DMS79 treated with DMSO at 0.1 percent for 48 hours (cell line): ENCODE data around the gene ANXA4.
"Not testable (repeated sequence)": the region's sequence is repeated elsewhere in the genome, so short reads cannot be mapped to it uniquely, and the experiment has no call there.

Experiments
- DNase-seq: peaks from one replicate; lab custom pipeline; 2025; lab: John Stamatoyannopoulos, UW

ANXA4 gene

DNA sequence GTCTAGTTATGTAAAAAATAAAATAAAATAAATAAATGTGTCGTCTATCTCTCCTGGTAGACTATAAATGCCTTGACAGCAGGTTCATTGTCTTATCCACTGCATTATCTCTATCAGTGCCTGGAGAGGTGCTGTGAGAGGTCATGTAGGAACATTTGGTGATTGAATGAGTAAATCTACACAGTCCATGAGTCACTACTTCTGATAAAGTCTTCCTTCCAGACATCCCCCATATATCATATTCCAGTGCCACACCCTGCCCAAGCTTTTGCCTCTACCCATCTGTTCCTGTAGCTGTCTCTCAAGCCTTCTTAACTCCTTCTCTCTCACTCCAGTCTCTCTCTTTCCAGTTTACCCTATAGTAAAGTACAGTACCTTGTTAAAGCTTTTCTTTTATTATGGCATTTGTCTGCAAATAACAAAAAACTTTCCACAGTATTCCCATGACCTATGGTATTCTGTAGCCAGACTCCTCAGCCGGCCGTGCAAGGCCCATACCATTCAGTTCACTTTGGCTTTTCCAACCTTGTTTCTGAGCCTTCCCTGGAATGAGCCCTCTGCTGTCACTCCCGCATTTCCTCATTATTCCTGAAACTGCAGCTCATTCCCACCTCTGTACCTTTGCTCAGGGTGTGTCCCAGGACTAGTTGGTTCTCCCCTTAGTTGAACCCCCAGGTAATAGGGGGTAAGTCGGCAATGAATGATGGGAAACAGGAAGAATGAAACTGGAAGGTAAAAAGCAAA lies 37.5 kb downstream of the ANXA4 start:
- no peak for DNase-seq

DNA sequence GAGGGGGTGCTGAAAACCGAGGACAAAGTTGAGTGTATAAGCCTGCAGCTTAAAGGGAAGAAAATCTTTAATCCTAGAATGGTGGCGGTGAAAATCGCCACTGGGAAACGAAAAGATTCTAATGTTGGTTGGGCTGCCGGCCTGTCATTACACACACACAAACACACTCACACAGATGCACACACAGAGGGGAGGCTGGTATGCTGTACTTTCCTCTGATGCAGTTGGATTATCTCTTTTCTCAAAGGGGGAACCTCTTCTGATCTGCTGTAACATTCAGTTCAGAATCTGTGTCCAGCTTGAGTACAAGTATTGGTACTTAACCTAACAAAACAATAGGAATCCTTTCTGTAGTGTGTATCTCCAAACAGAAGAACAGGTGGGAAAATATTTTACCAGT lies 39.0 kb downstream of the ANXA4 start:
- DNase-seq = no peak

DNA sequence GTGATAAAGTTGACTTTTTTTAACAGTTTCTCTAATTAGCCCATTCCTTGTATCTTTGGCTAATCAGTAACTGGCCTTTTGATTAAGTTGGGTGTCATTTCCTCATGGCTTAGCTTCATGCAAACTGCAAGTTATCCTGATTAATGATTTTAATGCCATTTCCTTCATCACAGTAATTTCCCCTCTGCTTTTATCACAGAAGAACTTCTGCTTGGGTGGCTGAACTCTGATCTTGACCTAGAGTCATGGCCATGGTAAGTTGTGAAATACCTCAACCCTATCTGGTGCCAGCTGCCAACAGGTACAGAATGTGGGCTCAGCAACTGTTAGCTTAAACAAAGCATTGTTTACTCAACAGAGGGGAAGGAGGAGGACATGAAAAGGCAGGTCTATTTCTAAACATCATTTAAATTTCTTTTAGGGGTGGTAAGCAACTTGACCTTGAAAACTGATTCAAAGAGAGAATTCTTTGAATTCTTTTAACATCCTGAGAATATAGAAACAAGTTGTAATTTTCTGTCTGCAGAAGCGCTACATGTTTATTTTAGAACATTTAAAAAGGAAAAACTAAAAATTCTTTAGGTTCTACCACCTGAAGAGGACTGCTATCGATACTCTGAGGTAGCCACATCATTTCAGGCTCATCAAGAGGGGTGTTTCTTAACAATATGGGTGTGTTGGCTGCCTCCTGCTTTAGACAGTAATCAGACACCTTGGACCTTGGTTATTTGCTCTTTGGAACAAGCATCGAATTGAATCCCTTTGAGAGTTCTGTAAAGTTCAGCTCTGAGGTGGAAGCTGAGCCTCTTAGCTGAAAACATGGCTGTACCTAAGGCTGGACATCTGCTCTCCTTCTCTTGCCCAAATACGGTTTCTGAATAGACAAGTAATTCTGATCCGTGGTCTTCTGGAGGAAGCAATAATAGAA lies 39.7 kb downstream of the ANXA4 start:
- DNase-seq = no peak

DNA sequence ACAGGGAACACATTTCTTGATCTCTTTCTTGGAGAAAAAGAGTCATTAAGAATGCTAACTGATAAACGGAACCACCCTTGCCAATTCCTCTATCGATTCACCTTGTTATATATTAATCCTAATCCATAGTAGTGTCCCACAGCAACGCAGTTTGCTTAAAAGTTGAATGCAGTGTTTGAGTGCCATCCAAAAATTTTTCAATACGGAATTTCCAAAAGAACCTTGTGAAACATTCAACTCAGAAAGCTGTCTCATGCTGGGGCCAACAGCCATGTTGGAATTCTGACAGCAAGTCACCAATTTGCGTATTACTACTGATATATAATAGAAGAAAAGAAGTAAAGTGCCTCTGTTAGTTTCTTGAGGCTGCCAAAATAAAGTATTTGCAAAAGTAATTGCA lies 42.3 kb downstream of the ANXA4 start:
- DNase-seq = no peak

DNA sequence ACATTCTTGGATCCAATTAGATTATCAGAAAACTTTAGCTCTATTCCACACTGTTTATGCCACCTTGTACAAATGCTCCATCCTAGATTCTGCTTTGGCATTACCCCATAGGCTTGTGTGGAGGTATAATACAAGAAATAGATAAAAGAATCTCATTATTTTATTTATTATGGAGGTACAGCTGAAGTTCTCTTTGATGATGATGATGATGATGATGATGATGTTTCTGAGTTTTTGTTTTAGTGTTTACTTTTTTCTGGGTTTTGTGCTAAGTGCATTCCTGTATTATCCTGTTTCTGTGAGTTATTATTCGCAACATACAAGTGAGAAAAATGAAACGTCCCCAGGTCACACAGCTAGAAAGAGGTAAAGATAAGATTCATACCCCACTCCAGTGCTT lies 43.4 kb downstream of the ANXA4 start:
- DNase-seq = no peak

DNA sequence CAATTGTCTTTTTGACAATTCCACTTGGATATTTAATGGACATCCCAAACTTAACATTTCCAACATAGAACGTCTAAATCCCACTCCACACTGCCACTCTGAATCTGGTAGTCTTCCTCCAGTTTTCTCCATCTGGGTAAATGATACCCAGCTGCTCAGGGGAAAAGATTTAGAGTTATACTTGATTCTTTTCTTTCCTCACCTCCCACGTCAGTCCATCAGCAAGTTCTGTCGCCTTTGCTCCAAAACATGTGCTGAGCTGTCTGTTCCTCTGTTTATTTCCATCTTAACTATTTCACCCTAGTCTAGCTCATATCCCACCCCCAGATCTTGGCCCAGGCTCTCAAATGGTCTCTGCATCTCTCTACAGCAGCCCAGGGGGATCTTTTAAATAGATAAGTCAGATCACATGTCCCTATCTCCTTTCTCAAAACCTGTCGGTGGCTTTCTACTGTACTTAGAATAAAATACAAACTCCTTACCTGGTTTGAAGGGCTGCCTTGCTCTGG lies 44.2 kb downstream of the ANXA4 start:
- DNase-seq = no peak

DNA sequence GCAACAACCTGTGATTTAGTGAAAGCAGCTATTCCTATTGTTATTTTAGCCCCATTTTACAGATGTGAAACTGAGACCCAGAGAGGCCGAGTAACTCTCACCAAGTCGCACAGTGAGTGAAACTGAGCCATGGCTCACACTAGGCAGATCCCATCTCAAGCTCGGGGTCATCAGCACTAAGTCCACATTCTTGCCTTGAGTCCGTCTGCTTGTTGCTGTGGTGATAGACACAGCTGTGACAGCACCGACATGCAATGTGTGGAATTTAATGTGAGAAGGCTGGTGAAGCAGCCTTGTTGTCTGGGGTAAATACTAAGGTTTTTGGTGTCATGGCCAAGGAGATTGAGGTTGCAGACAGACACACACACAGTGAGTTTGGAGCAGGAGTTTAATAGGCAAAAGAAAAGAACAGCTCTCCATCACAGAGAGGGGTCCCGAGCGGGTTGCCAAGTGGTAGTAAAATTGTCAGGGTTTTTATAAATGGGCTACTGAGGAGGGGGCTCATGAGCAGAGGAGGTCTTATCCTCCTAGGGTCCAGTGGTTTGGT lies 47.3 kb downstream of the ANXA4 start:
- no peak for DNase-seq

DNA sequence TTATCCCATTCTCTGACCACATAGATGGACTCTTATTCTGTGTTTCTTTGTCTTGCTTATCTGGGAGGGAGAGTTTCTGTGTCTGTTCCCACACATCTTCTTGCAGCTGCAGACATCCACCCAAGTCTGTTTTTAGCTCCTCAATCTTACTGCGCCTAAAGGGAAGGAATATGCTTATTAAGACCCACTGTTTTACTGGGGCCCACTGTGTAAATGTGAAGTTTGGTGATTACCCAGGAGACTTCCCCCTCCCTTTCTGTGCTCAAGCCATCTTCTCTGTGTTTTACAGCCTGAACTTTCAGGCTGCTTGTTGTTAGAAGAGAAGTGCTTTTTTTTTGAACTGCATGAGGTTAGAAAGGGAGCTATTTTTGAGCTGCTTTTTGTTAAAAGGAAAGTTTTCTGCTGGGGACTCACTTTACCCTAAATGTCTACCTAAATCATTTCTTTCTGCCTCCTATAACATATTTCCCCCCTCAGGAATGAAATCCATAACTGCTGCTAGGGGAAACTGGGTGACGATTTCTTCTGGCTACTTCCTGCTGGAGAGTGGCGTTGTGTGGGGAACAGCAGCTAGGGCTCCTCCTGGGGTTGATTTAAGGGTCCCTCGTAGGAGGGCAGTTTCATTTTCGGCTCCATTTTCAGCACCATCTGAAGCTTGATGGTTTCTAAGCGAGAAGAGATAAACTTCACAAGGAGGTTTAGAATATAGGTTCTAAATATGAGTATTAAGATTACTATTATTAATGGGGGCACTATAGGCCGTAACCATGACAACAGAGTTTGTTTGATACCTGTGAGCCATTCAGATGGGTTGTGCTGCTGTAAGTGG lies 48.1 kb downstream of the ANXA4 start:
- no peak for DNase-seq

DNA sequence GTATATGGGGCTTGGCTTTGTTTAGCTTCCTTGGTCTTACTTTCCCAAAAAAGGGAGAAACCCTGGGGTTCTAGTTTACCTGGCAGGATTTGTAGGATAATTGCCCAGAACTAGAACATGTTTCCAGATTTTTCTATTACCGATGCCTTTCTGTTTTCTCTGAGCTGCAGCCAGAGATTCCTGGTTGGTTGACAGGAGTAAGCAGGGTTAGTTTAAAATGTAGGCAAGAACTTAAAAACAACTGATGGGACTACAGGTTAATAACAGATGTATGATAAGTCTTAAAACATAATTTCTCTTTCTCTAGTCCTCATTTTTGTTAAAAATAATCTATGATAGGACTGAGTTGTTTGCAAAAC lies 48.6 kb downstream of the ANXA4 start:
- DNase-seq = no peak

DNA sequence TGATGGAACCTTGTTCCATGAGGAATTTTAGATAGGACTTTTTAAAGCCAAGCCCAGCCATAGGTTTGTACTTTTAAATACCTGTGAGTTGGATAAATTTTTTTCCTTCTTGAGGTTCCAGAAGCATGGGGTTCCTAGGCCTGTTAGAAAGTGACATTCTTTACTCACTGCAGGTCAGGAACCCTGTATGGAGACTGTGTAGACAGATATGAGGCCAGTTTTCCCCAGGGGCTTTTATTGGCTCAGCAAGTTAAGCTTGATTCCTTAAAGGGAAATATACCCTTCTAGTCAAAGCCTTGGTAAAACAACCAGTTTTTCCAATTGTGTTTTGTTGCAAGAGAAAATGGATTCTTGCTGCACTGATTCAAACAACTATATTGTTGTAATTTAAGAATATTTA lies 49.1 kb downstream of the ANXA4 start:
- no peak for DNase-seq

DNA sequence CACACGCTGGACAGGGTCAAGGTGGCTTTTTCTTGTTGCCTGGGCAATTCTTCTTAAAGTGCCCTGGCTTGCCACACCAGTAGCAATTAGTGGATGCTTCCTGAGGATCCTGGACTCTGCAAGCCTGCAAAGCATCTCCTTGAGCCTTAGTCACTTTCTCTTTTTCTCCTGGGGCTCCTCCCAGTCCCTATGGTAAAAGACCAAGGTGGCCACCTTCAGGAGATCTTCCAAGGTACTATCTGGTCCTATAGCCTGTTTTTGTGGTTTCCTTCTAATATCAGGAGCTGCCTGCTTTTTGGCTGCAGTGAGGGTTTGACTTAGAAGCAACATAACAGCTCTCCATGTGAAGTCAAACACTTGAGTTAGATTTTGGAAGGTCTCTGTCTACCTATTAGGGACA lies 54.2 kb downstream of the ANXA4 start:
- DNase-seq = no peak

DNA sequence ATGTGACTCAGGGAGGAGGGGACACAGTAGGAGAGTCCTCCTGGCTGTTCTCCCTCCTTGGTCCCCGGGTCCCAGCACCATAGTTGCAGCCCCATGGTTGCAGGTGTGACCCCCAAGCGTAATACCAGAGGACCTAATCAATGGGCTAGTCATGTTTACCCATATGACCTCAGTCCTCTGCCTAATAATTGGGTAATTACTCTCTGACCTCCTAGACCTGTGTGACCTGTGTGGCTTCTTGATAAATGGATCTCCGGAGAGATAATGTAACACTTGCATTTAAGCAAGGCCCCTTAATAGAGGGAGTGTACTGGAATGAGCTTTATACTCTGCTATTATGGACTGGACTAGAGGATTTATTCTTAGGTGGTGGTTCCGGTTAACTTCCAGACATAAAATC lies 55.3 kb downstream of the ANXA4 start:
- DNase-seq = no peak

DNA sequence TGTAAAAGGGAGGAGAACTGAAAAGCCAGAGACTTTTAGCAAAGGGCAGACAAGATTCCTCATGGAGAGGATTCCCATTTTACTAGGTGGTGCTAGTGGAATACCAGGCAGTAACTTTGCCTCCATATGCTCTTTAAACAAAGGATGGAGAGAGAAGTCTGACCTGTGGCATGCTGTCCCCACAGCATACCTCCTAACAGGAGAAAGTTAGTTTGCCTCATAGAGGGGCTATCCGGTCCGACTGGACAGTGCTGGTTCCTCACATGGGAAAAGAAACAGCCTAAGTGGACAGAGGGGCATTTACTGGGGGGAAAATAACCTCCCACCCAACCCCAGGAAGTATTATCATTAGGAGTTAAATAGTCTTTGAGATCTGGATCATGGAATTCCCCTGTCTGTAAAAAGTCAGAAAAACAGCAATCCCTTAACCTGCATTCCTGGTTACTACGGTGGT lies 55.9 kb downstream of the ANXA4 start:
- no peak for DNase-seq

DNA sequence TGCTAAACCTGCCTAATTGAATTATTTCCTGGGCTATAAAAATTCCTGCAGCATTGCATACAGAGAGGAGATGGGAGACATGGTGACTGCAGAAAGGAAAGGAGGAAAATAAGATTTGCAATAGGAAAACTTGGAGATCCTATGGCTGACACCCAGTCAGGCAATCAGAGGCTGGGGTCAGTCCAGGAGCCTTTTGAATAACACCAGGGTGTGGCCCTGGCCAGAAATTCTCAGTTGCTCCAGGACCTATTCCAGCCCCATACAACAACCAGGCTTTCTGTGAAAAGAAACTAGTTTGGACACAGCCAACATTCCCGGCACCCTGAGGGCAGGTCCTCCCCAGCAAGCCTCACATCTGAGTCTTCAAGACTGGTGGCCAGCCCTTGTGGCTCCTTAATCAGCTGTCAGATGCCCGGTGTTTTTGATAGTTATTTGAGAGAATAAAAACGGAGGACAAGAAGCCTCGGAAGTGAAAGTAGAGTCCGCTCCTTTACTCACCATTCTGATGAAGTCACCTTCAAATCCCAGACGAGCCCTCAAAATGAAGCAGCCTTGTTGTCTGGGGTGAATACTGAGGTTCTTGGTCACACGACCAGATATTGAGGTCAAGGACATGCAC lies 56.5 kb downstream of the ANXA4 start:
- peak; percentile 44 for DNase-seq

DNA sequence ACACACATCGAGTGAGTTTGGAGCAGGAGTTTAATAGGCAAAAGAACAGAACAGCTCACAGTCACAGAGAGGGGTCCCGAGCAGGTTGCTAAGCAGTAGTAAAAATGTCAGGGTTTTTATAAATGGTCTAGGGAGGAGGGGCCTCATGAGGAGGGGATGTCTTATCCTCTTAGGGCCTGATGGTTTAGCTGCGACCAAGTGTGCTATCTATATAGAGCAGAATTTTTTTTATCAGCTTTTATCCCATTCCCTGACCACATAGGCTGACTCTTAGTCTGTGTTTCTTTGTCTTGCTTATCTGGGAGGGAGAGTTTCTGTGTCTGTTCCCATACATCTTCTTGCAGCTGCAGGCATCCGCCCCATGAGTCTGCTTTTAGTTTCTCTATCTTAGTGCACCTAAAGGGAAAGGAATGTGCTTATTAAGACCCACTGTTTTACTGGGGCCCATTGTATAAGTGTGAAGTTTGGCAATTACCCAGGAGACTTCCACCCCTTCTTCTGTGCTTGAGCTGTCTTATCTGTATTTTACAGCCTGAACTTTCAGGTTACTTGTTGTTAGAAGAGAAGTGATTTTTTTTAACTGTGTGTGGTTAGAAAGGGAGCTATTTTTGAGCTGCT lies 57.1 kb downstream of the ANXA4 start:
- DNase-seq = peak; percentile 44

DNA sequence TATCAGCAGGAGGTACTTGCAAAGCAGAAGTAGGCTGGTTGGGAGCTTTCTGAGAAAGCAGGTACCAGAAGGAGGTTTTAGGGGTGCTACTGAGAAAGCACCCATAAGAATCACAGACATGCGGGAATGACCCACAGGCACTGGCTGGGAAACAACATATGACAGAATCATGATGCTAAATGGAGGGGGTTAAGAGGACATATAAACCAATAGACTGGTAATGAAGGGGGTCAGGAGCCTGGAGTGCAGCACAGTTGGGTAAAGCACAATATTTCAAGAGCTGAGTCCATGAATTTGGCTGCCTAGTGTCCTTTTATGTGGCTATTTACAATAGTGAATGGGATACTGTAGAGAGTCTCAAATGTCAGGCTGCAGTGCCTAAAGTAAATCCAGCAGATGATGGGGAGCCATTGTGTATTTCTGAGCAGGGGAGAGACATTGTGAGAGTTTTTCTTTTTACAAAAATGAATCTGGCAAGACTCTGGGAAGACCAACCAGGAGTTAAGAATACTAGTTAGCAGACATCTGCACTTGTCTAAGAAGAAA lies 59.9 kb downstream of the ANXA4 start:
- no peak for DNase-seq

DNA sequence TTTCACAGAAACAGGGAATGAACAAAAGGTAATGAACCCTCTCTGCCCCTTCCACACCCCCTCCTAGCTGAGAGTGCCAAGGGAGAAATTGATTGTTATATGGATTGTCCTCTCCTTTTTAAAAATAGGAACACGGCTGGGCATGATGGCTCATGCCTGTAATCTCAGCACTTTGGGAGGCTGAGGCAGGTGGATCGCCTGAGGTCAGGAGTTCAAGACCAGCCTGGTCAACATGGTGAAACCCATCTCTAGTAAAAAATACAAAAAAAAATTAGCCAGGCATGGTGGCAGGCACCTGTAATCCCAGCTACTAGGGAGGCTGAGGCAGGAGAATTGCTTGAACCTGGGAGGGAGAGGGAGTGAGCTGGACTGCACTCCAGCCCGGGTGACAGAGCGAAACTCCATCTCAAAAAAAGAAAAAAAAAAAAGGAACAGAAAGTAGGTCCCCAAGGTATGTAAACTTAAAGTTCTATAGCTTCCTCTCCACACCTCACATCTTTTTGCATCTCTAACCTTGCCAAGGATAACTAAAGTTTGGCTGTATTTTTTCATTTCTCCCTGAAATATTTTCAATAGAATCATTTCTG lies 60.9 kb downstream of the ANXA4 start:
- not testable (repeated sequence) for DNase-seq

DNA sequence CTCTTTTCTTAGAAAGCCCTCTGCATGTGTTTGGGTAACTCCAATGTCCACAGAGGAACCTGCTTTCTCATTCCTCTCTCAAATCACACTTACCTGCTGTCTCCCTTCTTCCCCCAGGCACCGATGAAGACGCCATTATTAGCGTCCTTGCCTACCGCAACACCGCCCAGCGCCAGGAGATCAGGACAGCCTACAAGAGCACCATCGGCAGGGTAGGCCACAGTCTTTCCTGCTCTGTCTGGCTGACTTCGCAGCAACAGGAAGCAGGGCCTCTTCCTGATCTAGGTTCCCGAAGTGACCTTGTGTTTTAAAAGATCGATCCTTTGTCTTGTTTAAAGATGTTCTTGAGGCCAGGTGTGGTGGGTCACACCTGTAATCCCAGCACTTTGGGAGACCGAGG lies 62.5 kb downstream of the ANXA4 start:
- DNase-seq = no peak

DNA sequence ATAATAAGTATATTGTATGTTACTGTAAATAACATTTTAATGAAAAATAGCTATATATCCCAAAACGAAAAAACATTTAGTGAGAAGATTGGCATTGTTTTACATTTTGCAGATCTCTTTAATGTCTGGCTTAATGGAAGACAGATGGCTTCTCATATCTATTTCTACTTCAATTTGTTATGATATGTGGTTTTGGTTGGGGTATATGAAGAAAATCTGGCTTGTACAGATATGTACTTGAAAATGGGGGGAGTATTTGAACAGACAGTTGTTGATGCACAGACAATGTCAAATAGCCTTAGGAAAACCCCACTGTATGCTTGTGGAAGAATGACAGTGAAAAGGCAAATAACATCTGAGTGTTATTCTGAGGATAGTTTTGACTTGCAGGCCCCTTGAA lies 64.0 kb downstream of the ANXA4 start:
- no peak for DNase-seq

DNA sequence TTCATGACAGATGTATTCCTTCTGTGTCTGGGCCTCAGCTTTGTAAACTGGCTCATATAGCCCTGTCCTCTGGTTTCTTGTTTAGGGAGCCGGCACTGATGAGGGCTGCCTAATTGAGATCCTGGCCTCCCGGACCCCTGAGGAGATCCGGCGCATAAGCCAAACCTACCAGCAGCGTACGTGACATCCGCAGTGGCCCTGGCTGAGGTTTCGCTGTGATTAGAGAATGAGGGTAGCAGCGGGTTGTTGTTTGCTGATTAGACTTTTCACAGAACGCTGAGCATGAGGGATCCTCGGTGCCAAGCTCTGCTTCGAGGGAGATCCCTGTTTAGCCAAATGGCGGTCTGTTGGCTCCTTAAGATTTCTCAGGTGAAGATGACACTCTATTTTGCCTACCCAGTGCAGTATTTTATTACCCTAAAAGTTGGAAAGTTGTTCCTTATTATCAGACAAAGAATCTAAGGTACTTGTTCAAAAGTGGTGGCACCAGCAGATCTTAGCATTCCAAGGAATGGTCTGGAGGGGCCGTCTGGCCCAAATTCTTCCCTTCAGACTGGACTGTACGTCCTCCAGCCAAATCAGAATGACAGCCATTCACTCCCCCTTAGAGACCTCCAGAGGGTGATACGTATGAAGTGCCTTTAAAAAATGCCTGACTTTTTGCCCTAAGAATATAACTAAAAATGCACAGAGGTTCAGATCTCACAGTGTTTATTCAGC lies 66.0 kb downstream of the ANXA4 start:
- DNase-seq = no peak
